Activated CD4-positive, alpha-beta memory T cell treated with anti-CD3 and anti-CD28 coated beads for 36 hours (primary cell): ENCODE data around the gene TUSC2. TPM values are rescaled to one million over a fixed set of nuclear protein-coding genes. Genes with fewer than 3 reads are reported as not detected.

ENCODE experiments used
- CTCF ChIA-PET: fragments of 350-600 bp; sonication (Branson Sonifier 250); formaldehyde crosslinking; loops from one replicate; lab custom pipeline; 2021; ENCODE audit warnings: antibody characterized with exemption, inconsistent platforms; lab: Charles Lee
- POLR2A ChIA-PET: fragments of 350-600 bp; sonication (Branson Sonifier 250); formaldehyde crosslinking; loops from one replicate; lab custom pipeline; 2021; ENCODE audit warnings: antibody characterized with exemption; lab: Charles Lee
- DNase-seq: peaks from one replicate; pipeline ENCODE4 v3.0.0-alpha.2; 2020
- H3K27ac Mint-ChIP-seq: one replicate; pipeline ENCODE4 v1.8.0; 2021; ENCODE audit warnings: mixed read lengths
- H3K27me3 Mint-ChIP-seq: one replicate; pipeline ENCODE4 v1.8.0; 2021; ENCODE audit warnings: mixed read lengths
- H3K36me3 Mint-ChIP-seq: one replicate; pipeline ENCODE4 v1.8.0; 2021; ENCODE audit warnings: mixed read lengths
- H3K4me1 Mint-ChIP-seq: one replicate; pipeline ENCODE4 v1.8.0; 2021; ENCODE audit warnings: low read depth, mixed read lengths
- H3K4me3 Mint-ChIP-seq: one replicate; pipeline ENCODE4 v1.8.0; 2021; ENCODE audit warnings: mild to moderate bottlenecking, mixed read lengths
- H3K9me3 Mint-ChIP-seq: one replicate; pipeline ENCODE4 v1.8.0; 2021; ENCODE audit warnings: mixed read lengths
- intact Hi-C: fragments of 100-400 bp; cut with micrococcal nuclease; formaldehyde crosslinking; loops from one replicate; pipeline ENCODE4 v1.15.1; 2023
- total RNA-seq, 2 experiments: library from RNA; stranded (reverse); gene quantifications; one replicate each; pipeline ENCODE4 v1.2.3, GENCODE V29; 2021

The TUSC2 gene
- total RNA-seq, 2 experiments from 2014 or later = 18.7 to 19.7 TPM

GRCh38 chr3:50365080-50365841, 37.2 kb upstream of the TUSC2 start:
- ChIA-PET CTCF (interaction anchor here (1.0 to 2.2 kb wide), 2 partner anchors 171 to 177 kb away, joined by 4 to 11 read pairs; no protein-coding TSS in a partner anchor), POLR2A (interaction anchor here (0.8 to 1.7 kb wide), 3 partner anchors 15 to 28 kb away, joined by 3 to 5 read pairs (median 4); partner anchors contain the start of genes CYB561D2 and NPRL2)
- Mint-ChIP-seq H3K4me1 (peaks cover 20% of the 10 kb centered on the region), H3K27me3 (no peaks in the 10 kb centered on the region), H3K36me3 (no peaks in the 10 kb centered on the region), H3K9me3 (no peaks in the 10 kb centered on the region), H3K27ac (peak overlapping the region; percentile 51), H3K4me3 (peak overlapping the region; percentile 75)
- peak; percentile 97 for DNase-seq
- intact Hi-C loops = loop anchor here (1.0 to 5.0 kb wide), 2 partner anchors 15 to 182 kb away; partner anchors contain the start of genes CYB561D2 and NPRL2

- no peak for DNase-seq
Observed at GRCh38 chr3:50364573-50365079, 36.6 kb upstream of the TUSC2 start.

GRCh38 chr3:50359760-50360110, 31.7 kb upstream of the TUSC2 start:
- intact Hi-C loops = loop anchor here (1.0 to 10.0 kb wide), 7 partner anchors 8 to 1145 kb away; partner anchors contain the start of genes C3orf18, DCAF1, HEMK1 and HYAL3
- Mint-ChIP-seq H3K4me1 (peaks cover 39% of the 10 kb centered on the region), H3K4me3 (peak overlapping the region; percentile 95), H3K36me3 (peaks cover 20% of the 10 kb centered on the region), H3K9me3 (no peaks in the 10 kb centered on the region), H3K27ac (peak overlapping the region; percentile 86), H3K27me3 (no peaks in the 10 kb centered on the region)
- POLR2A ChIA-PET = interaction anchor here (0.8 to 1.5 kb wide), 2 partner anchors 9 to 22 kb away, joined by 3 to 6 read pairs; partner anchors contain the start of genes CYB561D2 and NPRL2
- no peak for DNase-seq
- CTCF ChIA-PET = interaction anchor here (0.9 to 4.4 kb wide), 2 partner anchors 12 to 182 kb away, joined by 3 to 34 read pairs; no protein-coding TSS in a partner anchor

More at GRCh38 chr3:50364573-50365079, 36.6 kb upstream of the TUSC2 start:
- ChIA-PET POLR2A (interaction anchor here (1.3 to 1.7 kb wide), 2 partner anchors 14 to 17 kb away, joined by 4 to 5 read pairs; partner anchors contain the start of genes CYB561D2 and NPRL2), CTCF (interaction anchor here (2.2 kb wide), 1 partner anchor 178 kb away, joined by 11 read pairs; no protein-coding TSS in a partner anchor)
- Mint-ChIP-seq H3K9me3 (no peaks in the 10 kb centered on the region), H3K4me1 (peaks cover 24% of the 10 kb centered on the region), H3K4me3 (peak overlapping the region; percentile 75), H3K36me3 (no peaks in the 10 kb centered on the region), H3K27me3 (no peaks in the 10 kb centered on the region), H3K27ac (no peak overlapping the region)
- intact Hi-C loops = loop anchor here (1.0 to 5.0 kb wide), 2 partner anchors 14 to 183 kb away; partner anchors contain the start of genes CYB561D2 and NPRL2

GRCh38 chr3:50358911-50359759, 31.1 kb upstream of the TUSC2 start, which contains the start of gene TMEM115:
TSS of gene TMEM115 (minus strand) at chr3:50359521. CDS start at chr3:50359063, 458 bp downstream.
- Mint-ChIP-seq H3K27me3 (no peaks in the 10 kb centered on the region), H3K36me3 (peaks cover 23% of the 10 kb centered on the region), H3K4me3 (peak within 1 kb of the TSS; percentile 95), H3K27ac (peak within 1 kb of the TSS; percentile 86), H3K9me3 (no peaks in the 10 kb centered on the region), H3K4me1 (peaks cover 39% of the 10 kb centered on the region)
- intact Hi-C loops = loop anchor here (1.0 to 10.0 kb wide), 7 partner anchors 8 to 1146 kb away; partner anchors contain the start of genes C3orf18, DCAF1, HEMK1 and HYAL3
- ChIA-PET CTCF (interaction anchor here (0.9 to 4.4 kb wide), 2 partner anchors 11 to 183 kb away, joined by 3 to 34 read pairs; no protein-coding TSS in a partner anchor), POLR2A (interaction anchor here (0.8 to 1.5 kb wide), 2 partner anchors 8 to 22 kb away, joined by 3 to 6 read pairs; partner anchors contain the start of genes CYB561D2 and NPRL2)
- peak; percentile 97 for DNase-seq

- Mint-ChIP-seq H3K27me3 (no peaks in the 10 kb centered on the region), H3K4me1 (peaks cover 39% of the 10 kb centered on the region), H3K9me3 (no peaks in the 10 kb centered on the region), H3K27ac (peak overlapping the region; percentile 71), H3K36me3 (peaks cover 24% of the 10 kb centered on the region), H3K4me3 (peak overlapping the region; percentile 95)
- ChIA-PET POLR2A (no interaction called here), CTCF (interaction anchor here (4.4 kb wide), 1 partner anchor 10 kb away, joined by 34 read pairs; no protein-coding TSS in a partner anchor)
- no peak for DNase-seq
- intact Hi-C loops = loop anchor here (2.0 to 10.0 kb wide), 4 partner anchors 60 to 1146 kb away; partner anchors contain the start of genes C3orf18, DCAF1, HEMK1 and HYAL3
Observed at GRCh38 chr3:50358355-50358910, 30.4 kb upstream of the TUSC2 start.

- Mint-ChIP-seq H3K4me1 (peaks cover 43% of the 10 kb centered on the region), H3K36me3 (peaks cover 24% of the 10 kb centered on the region), H3K27ac (no peak overlapping the region), H3K27me3 (no peaks in the 10 kb centered on the region), H3K4me3 (peak overlapping the region; percentile 95), H3K9me3 (no peaks in the 10 kb centered on the region)
- ChIA-PET POLR2A (interaction anchor here (1.1 to 1.6 kb wide), 3 partner anchors 9 to 20 kb away, joined by 3 to 5 read pairs (median 3); no protein-coding TSS in a partner anchor), CTCF (interaction anchor here (0.8 to 4.4 kb wide), 5 partner anchors 9 to 259 kb away, joined by 3 to 34 read pairs (median 3); no protein-coding TSS in a partner anchor)
- intact Hi-C loops = loop anchor here (5.0 to 10.0 kb wide), 3 partner anchors 210 to 1147 kb away; partner anchors contain the start of genes C3orf18, DCAF1, HEMK1 and RBM15B
- DNase-seq = no peak
Observed at GRCh38 chr3:50357481-50357880, 29.5 kb upstream of the TUSC2 start.

- intact Hi-C loops = loop anchor here (5.0 to 10.0 kb wide), 3 partner anchors 211 to 1148 kb away; partner anchors contain the start of genes C3orf18, DCAF1, HEMK1 and RBM15B
- H3K4me1 Mint-ChIP-seq = peaks cover 48% of the 10 kb centered on the region
- no peak overlapping the region for H3K4me3 Mint-ChIP-seq
- POLR2A ChIA-PET = interaction anchor here (1.4 to 1.6 kb wide), 3 partner anchors 8 to 20 kb away, joined by 3 to 5 read pairs (median 4); no protein-coding TSS in a partner anchor
- no peak overlapping the region for H3K27ac Mint-ChIP-seq
- no peak for DNase-seq
- no peaks in the 10 kb centered on the region for H3K27me3 Mint-ChIP-seq
- H3K9me3 Mint-ChIP-seq = no peaks in the 10 kb centered on the region
- H3K36me3 Mint-ChIP-seq = peaks cover 24% of the 10 kb centered on the region
- CTCF ChIA-PET = interaction anchor here (1.2 to 4.4 kb wide), 3 partner anchors 8 to 186 kb away, joined by 3 to 34 read pairs (median 3); no protein-coding TSS in a partner anchor
Observed at GRCh38 chr3:50356553-50356952, 28.5 kb upstream of the TUSC2 start.

GRCh38 chr3:50355829-50356552, 28.0 kb upstream of the TUSC2 start:
- POLR2A ChIA-PET = interaction anchor here (1.5 to 1.6 kb wide), 2 partner anchors 17 to 19 kb away, joined by 4 to 5 read pairs; no protein-coding TSS in a partner anchor
- no peak overlapping the region for H3K27ac Mint-ChIP-seq
- H3K4me1 Mint-ChIP-seq = peaks cover 54% of the 10 kb centered on the region

GRCh38 chr3:50354850-50355249, 26.8 kb upstream of the TUSC2 start:
- Mint-ChIP-seq H3K36me3 (peaks cover 24% of the 10 kb centered on the region), H3K9me3 (no peaks in the 10 kb centered on the region), H3K4me1 (peaks cover 59% of the 10 kb centered on the region), H3K4me3 (no peak overlapping the region), H3K27ac (no peak overlapping the region), H3K27me3 (no peaks in the 10 kb centered on the region)
- CTCF ChIA-PET = interaction anchor here (1.0 to 2.9 kb wide), 3 partner anchors 14 to 1080 kb away, joined by 3 to 16 read pairs (median 7); partner anchors contain the start of gene RASSF1
- intact Hi-C loops = loop anchor here (5.0 to 10.0 kb wide), 4 partner anchors 212 to 1150 kb away; partner anchors contain the start of genes C3orf18, CISH, DCAF1 and HEMK1
- POLR2A ChIA-PET = interaction anchor here (1.2 to 2.2 kb wide), 2 partner anchors 17 to 62 kb away, joined by 4 to 16 read pairs; partner anchors contain the start of gene IFRD2
- DNase-seq = no peak

More at GRCh38 chr3:50355829-50356552, 28.0 kb upstream of the TUSC2 start:
- no peaks in the 10 kb centered on the region for H3K27me3 Mint-ChIP-seq
- DNase-seq = no peak
- no peaks in the 10 kb centered on the region for H3K9me3 Mint-ChIP-seq
- intact Hi-C loops = loop anchor here (5.0 to 10.0 kb wide), 3 partner anchors 211 to 1149 kb away; partner anchors contain the start of genes C3orf18, DCAF1, HEMK1 and RBM15B
- CTCF ChIA-PET = interaction anchor here (1.2 to 4.4 kb wide), 2 partner anchors 8 to 161 kb away, joined by 3 to 34 read pairs; no protein-coding TSS in a partner anchor
- H3K4me3 Mint-ChIP-seq = no peak overlapping the region
- H3K36me3 Mint-ChIP-seq = peaks cover 24% of the 10 kb centered on the region
